H9 (cell line): Measurements from ENCODE around the gene CUEDC1. TPM values are rescaled to one million over a fixed set of nuclear protein-coding genes. Genes with fewer than 3 reads are reported as not detected.

Source experiments
- DNase-seq: peaks from one replicate; pipeline ENCODE4 v3.0.0-alpha.2; 2017
- H2AFZ ChIP-seq: one replicate; pipeline ENCODE4 v1.6.1; 2013; ENCODE audit warnings: mild to moderate bottlenecking, low read length, control low read depth, moderate library complexity
- H2AK5ac ChIP-seq: 2 replicates; pipeline ENCODE4 v1.6.1; 2013; ENCODE audit warnings: low read length, control low read depth, mixed read lengths; ENCODE audit not compliant: insufficient read length
- H2BK120ac ChIP-seq: one replicate; pipeline ENCODE4 v1.6.1; 2013; ENCODE audit warnings: low read depth, mild to moderate bottlenecking, low read length, control low read depth, inconsistent platforms; ENCODE audit not compliant: poor library complexity, severe bottlenecking
- H2BK12ac ChIP-seq: 2 replicates; pipeline ENCODE4 v1.6.1; 2013; ENCODE audit warnings: low read length, control low read depth, mixed read lengths, low read depth; ENCODE audit not compliant: insufficient read length
- H2BK15ac ChIP-seq: 2 replicates; pipeline ENCODE4 v1.6.1; 2013; ENCODE audit warnings: low read depth, low read length, control low read depth
- H2BK20ac ChIP-seq: one replicate; pipeline ENCODE4 v1.6.1; 2013; ENCODE audit warnings: low read depth, mild to moderate bottlenecking, low read length, control low read depth, inconsistent platforms; ENCODE audit not compliant: poor library complexity, severe bottlenecking
- H2BK5ac ChIP-seq: 2 replicates; pipeline ENCODE4 v1.6.1; 2013; ENCODE audit warnings: low read length, control low read depth, mixed read lengths; ENCODE audit not compliant: insufficient read length
- H3K14ac ChIP-seq: 2 replicates; pipeline ENCODE4 v1.6.1; 2013; ENCODE audit warnings: low read length, control low read depth; ENCODE audit not compliant: insufficient read depth
- H3K18ac ChIP-seq: 2 replicates; pipeline ENCODE4 v1.6.1; 2013; ENCODE audit warnings: low read depth, mild to moderate bottlenecking, mixed read lengths, low read length, control low read depth; ENCODE audit not compliant: insufficient read length
- H3K23ac ChIP-seq: 2 replicates; pipeline ENCODE4 v1.6.1; 2013; ENCODE audit warnings: low read length, control low read depth, mixed read lengths, low read depth; ENCODE audit not compliant: insufficient read length
- H3K23me2 ChIP-seq: 2 replicates; pipeline ENCODE4 v1.6.1; 2013; ENCODE audit warnings: low read depth, mild to moderate bottlenecking, mixed read lengths, low read length, control low read depth; ENCODE audit not compliant: insufficient read length, poor library complexity, severe bottlenecking
- H3K27ac ChIP-seq: 2 replicates; pipeline ENCODE4 v1.5.1; 2013; ENCODE audit warnings: low read length, control low read depth, mixed read lengths, low read depth; ENCODE audit not compliant: insufficient read length
- H3K27me3 ChIP-seq: 2 replicates; pipeline ENCODE4 v1.6.1; 2013; ENCODE audit warnings: low read length, control low read depth, inconsistent platforms; ENCODE audit not compliant: insufficient read depth
- H3K4ac ChIP-seq: 2 replicates; pipeline ENCODE4 v1.6.1; 2013; ENCODE audit warnings: low read depth, mild to moderate bottlenecking, control low read depth, inconsistent platforms, low read length, moderate library complexity
- H3K4me1 ChIP-seq: 2 replicates; pipeline ENCODE4 v1.6.1; 2013; ENCODE audit warnings: low read length, control low read depth, inconsistent platforms; ENCODE audit not compliant: insufficient read depth
- H3K4me2 ChIP-seq: 2 replicates; pipeline ENCODE4 v1.6.1; 2013; ENCODE audit warnings: low read length, control low read depth, mixed read lengths; ENCODE audit not compliant: insufficient read length, insufficient read depth
- H3K56ac ChIP-seq: 2 replicates; pipeline ENCODE4 v1.6.1; 2013; ENCODE audit warnings: low read depth, mild to moderate bottlenecking, mixed read lengths, low read length, control low read depth; ENCODE audit not compliant: insufficient read length
- H3K79me1 ChIP-seq: 2 replicates; pipeline ENCODE4 v1.6.1; 2013; ENCODE audit warnings: low read depth, mild to moderate bottlenecking, moderate library complexity, low read length, control low read depth, inconsistent platforms; ENCODE audit not compliant: insufficient read depth, poor library complexity, severe bottlenecking
- H3K79me2 ChIP-seq: 2 replicates; pipeline ENCODE4 v1.6.1; 2013; ENCODE audit warnings: low read length, control low read depth, inconsistent platforms; ENCODE audit not compliant: insufficient read depth
- H3K9ac ChIP-seq: 2 replicates; pipeline ENCODE4 v1.6.1; 2013; ENCODE audit warnings: low read length, control low read depth, mixed read lengths; ENCODE audit not compliant: insufficient read length; ENCODE audit errors: extremely low read depth
- H3K9me3 ChIP-seq: one replicate; pipeline ENCODE4 v1.6.1; 2013; ENCODE audit warnings: low read depth, low read length, inconsistent platforms; ENCODE audit not compliant: control insufficient read depth
- H3T11ph ChIP-seq: one replicate; pipeline ENCODE4 v1.6.1; 2013; ENCODE audit warnings: mild to moderate bottlenecking, low read length, control low read depth, inconsistent platforms
- H4K20me1 ChIP-seq: one replicate; pipeline ENCODE4 v1.6.1; 2013; ENCODE audit not compliant: control insufficient read depth, insufficient read length, insufficient read depth
- H4K5ac ChIP-seq: 2 replicates; pipeline ENCODE4 v1.6.1; 2013; ENCODE audit warnings: low read depth, mild to moderate bottlenecking, mixed read lengths, low read length, control low read depth; ENCODE audit not compliant: insufficient read length
- H4K8ac ChIP-seq: replicated peaks from 2 replicates; pipeline ENCODE4 v1.6.1; 2013; ENCODE audit warnings: low read length, control low read depth, mixed read lengths, low read depth; ENCODE audit not compliant: insufficient read length
- H4K91ac ChIP-seq: 2 replicates; pipeline ENCODE4 v1.6.1; 2013; ENCODE audit warnings: low read depth, mild to moderate bottlenecking, moderate library complexity, mixed read lengths, low read length, control low read depth; ENCODE audit not compliant: insufficient read length
- H3K27ac Mint-ChIP-seq, 3 experiments: 2 replicates in 2 of 3; 3 replicates in 1 of 3; pipeline ENCODE4 v1.8.0; 2020 to 2021; ENCODE audit warnings: mixed read lengths in 3 of 3, mild to moderate bottlenecking in 1 of 3, moderate library complexity in 1 of 3
- H3K27me3 Mint-ChIP-seq: 2 replicates; pipeline ENCODE4 v1.8.0; 2021; ENCODE audit warnings: low read depth, mild to moderate bottlenecking, moderate library complexity, mixed read lengths
- H3K36me3 Mint-ChIP-seq, 3 experiments: 2 replicates in 2 of 3; 3 replicates in 1 of 3; pipeline ENCODE4 v1.8.0; 2020 to 2021; ENCODE audit warnings: low read depth in 3 of 3, mixed read lengths in 3 of 3; ENCODE audit not compliant: insufficient read depth in 1 of 3
- H3K4me1 Mint-ChIP-seq, 2 experiments: 2 replicates each; pipeline ENCODE4 v1.8.0; 2020; ENCODE audit warnings: mixed read lengths in 2 of 2
- H3K4me3 Mint-ChIP-seq, 2 experiments: 2 replicates in 1 of 2; 3 replicates in 1 of 2; pipeline ENCODE4 v1.8.0; 2020 to 2021; ENCODE audit warnings: mild to moderate bottlenecking in 2 of 2, mixed read lengths in 2 of 2, moderate library complexity in 1 of 2
- H3K9me3 Mint-ChIP-seq, 2 experiments: 2 replicates in 1 of 2; 3 replicates in 1 of 2; pipeline ENCODE4 v1.8.0; 2020; ENCODE audit warnings: mild to moderate bottlenecking in 2 of 2, mixed read lengths in 2 of 2, moderate library complexity in 1 of 2
- CTCF ChIP-seq: fragments of 200-600 bp; sonication (generic); conservative IDR thresholded peaks from 3 replicates; pipeline ENCODE4 v1.8.0; 2021; ENCODE audit warnings: antibody characterized with exemption, mild to moderate bottlenecking
- WGBS: extraction: QIAGEN DNeasy Blood & Tissue Kit; methylation state at CpG from one replicate; pipeline ENCODE4 v1.1.7; 2013; ENCODE audit warnings: missing lambda C conversion rate, low lambda C conversion rate, mixed read lengths; ENCODE audit not compliant: insufficient read length; ENCODE audit errors: extremely low coverage; 5-methylcytosine and 5-hydroxymethylcytosine counted together
- total RNA-seq: library from RNA; stranded (reverse); gene quantifications from 2 replicates; pipeline ENCODE4 v1.2.1, GENCODE V29; 2021

The CUEDC1 gene
- total RNA-seq, 1 experiment from 2014 or later, result 7.3 TPM

- H2AFZ ChIP-seq, result no peak overlapping the region
- peak overlapping the region; percentile 4 for H3K4me2 ChIP-seq
- no peak overlapping the region for H2BK20ac ChIP-seq
- H2AK5ac ChIP-seq, result no peak overlapping the region
- H2BK5ac ChIP-seq, result no peak overlapping the region
- peaks cover 74% of the 10 kb centered on the region for H3K27me3 Mint-ChIP-seq
- no peak overlapping the region for H4K5ac ChIP-seq
- H3K23ac ChIP-seq, result no peak overlapping the region
- H3K14ac ChIP-seq, result peak overlapping the region; percentile 79
- peaks cover 29% of the 10 kb centered on the region for H3K4me1 ChIP-seq
- no peak overlapping the region; the same call in 1 of the 2 replicates for H3K4ac ChIP-seq
- H3K36me3 Mint-ChIP-seq, result peaks cover 2 to 12% (median 9%) of the 10 kb centered on the region in 3 experiments; a peak in 2 of 7 replicates
- no CpG with 5 or more reads among the region's 33 CpGs for WGBS
- no peak overlapping the region for H2BK15ac ChIP-seq
- H3K4me1 Mint-ChIP-seq, result peaks cover 55 to 63% of the 10 kb centered on the region in 2 experiments
- no peak overlapping the region for H3K56ac ChIP-seq
- H3T11ph ChIP-seq, result no peak overlapping the region
- H2BK120ac ChIP-seq, result no peak overlapping the region
- peak overlapping the region; percentile 28 for H4K91ac ChIP-seq
- H3K79me2 ChIP-seq, result no peaks in the 10 kb centered on the region
- no peak for TF ChIP-seq CTCF
- peaks cover 4% of the 10 kb centered on the region for H4K20me1 ChIP-seq
- H3K27ac Mint-ChIP-seq, result peak overlapping the region; percentile 65 to 95 (median 70); a peak in 5 of 7 replicates
- no peak overlapping the region for H2BK12ac ChIP-seq
- H3K9ac ChIP-seq, result no peak overlapping the region
- peak overlapping the region; percentile 33 to 68 for H3K4me3 Mint-ChIP-seq
- H3K9me3 Mint-ChIP-seq, result no peaks in the 10 kb centered on the region
- H3K27me3 ChIP-seq, result no peaks in the 10 kb centered on the region; the same call in 1 of the 2 replicates
- peak overlapping the region; percentile 74 for H3K18ac ChIP-seq
- peak overlapping the region; percentile 3 for H3K27ac ChIP-seq
- DNase-seq, result peak; percentile 97
- H4K8ac ChIP-seq, result no peak overlapping the region
- peaks cover 3% of the 10 kb centered on the region for H3K23me2 ChIP-seq
- no peaks in the 10 kb centered on the region for H3K9me3 ChIP-seq
- H3K79me1 ChIP-seq, result no peaks in the 10 kb centered on the region
Measured at GRCh38 chr17:57874434-57875289, 80.5 kb downstream of the CUEDC1 start.
